NCI-H82 treated with DMSO at 0.1 percent for 48 hours (cell line): ENCODE data around the gene USP11.

Experiments used
- DNase-seq: peaks from one replicate; lab custom pipeline; 2025; ENCODE audit not compliant: unreplicated experiment; lab: John Stamatoyannopoulos, UW

USP11 gene

DNA sequence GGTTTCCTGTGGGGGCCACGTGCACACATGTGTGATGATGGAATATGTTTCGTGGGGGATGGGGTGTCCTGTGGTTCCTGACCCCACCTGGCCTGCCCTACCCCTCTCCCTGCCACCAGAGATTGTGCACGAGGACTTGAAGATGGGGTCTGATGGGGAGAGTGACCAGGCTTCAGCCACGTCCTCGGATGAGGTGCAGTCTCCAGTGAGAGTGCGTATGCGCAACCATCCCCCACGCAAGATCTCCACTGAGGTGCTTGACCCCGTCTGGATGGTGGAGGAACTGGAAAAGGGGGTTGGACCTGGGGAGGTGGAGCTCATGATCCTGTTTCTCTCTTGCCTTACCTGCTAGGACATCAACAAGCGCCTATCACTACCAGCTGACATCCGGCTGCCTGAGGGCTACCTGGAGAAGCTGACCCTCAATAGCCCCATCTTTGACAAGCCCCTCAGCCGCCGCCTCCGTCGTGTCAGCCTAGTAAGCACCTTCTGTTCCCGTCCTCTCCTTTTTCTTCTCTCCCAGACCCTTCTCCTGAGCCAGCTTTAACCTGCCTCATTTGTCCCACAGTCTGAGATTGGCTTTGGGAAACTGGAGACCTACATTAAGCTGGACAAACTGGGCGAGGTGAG is 8.4 kb upstream of the USP11 start:
- DNase-seq: no peak

DNA sequence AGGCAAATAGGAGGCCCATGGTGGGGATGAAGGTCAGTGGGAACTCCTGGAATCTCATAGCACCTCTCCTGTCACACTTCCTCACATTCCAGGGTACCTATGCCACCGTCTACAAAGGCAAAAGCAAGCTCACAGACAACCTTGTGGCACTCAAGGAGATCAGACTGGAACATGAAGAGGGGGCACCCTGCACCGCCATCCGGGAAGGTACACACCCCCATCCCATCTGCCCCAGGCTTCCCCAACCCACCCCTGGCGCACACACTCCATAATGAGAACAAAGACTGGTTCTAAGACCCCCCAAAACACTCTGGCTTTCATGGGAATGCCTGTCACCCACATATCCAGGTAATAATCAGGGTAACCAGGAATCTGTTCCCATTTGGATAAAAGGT is 7.9 kb upstream of the USP11 start:
- DNase-seq: no peak

DNA sequence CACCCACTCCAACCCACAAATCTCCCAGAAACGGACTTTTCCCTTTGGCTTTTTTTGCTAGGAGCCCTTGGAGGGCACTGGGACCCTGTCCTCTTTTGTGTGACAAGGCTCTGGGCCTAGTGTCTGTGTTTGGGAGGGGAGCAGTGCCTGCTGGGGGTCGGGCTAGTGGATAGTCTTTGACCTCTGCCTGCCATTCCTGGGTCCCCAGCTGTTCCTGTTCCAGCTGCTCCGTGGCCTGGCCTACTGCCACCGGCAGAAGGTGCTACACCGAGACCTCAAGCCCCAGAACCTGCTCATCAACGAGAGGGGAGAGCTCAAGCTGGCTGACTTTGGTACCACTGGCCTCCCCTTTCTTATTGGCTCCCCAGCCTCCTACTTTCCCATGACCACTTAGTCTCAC is 6.7 kb upstream of the USP11 start:
- DNase-seq: no peak

DNA sequence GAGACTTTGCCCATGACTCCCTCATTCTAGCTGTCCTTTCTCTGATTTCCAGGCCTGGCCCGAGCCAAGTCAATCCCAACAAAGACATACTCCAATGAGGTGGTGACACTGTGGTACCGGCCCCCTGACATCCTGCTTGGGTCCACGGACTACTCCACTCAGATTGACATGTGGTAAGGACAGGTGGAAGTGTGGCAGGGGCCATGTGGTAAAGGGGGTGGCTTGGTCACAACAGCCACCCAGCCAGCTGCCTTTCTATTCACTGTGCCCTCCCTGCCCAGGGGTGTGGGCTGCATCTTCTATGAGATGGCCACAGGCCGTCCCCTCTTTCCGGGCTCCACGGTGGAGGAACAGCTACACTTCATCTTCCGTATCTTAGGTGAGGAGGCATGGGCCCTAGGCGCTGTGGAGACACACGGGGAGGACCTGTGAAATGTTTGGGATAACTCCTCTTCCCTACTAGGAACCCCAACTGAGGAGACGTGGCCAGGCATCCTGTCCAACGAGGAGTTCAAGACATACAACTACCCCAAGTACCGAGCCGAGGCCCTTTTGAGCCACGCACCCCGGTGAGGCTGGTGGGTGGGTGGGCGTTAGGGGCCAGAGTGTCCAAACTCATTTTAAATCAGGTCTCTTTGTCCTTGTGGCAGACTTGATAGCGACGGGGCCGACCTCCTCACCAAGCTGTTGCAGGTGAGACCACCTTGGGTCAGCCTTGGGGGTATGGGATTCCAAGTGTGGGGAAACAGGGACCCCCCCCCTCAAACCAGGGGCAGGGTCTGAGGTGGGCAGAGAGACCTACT is 6.1 kb upstream of the USP11 start:
- no peak for DNase-seq

DNA sequence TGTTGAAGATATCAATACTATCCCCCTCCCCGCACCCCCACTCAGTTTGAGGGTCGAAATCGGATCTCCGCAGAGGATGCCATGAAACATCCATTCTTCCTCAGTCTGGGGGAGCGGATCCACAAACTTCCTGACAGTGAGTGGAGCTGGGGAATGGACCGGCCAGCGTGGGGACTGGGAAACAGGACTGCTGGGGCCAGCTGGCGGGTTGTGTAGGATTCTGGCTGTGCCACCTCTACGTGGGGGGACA is 5.5 kb upstream of the USP11 start:
- no peak for DNase-seq

DNA sequence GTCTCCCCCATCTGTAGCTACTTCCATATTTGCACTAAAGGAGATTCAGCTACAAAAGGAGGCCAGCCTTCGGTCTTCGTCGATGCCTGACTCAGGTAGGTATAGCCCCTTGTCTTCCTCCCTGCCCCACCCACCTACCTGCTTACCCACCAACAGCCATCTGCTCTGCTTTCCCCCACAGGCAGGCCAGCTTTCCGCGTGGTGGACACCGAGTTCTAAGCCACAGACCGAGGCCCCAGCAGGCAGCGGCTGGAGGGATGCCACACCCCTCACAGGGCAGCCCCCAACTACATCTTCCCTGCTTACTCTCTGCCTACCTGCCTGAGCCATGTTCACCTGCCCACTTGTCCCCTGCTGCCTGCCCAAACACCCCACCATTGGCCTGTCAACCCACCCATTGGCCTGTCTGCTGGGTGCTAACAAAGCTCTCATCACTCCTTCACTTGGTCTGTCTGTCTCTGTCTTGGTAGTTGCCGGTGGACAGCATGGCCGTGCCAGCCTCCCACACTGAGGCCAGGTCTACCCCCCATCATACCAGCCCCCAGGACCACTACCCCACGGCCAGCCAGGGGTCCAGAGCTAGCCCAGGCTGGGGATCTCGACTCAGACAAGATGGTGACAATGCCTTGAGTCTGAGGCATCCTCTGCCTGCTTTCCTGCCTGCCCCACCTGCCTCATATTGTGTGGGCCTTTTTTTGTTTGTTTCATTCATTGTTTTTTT is 4.1 kb upstream of the USP11 start:
- no peak for DNase-seq

DNA sequence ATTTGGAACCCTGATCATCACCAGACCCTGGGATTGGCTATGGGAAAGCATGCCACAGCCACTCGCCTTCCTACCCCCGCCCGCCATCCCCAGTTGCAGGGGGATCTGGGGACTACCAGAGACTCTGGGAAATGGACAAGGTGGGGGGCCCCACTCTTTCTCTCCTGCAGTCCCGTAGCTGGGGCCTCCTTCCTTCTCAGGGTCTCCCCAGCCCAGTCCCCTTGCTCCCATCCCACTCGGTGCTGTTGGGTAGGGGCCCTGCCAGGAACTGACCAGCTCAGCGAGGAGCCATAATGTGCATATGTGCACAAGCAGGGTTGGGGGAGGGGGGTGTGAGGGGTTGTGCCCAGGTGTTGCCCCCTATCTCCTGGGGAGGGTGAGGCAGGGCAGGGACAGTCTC is 3.4 kb upstream of the USP11 start:
- DNase-seq: no peak

DNA sequence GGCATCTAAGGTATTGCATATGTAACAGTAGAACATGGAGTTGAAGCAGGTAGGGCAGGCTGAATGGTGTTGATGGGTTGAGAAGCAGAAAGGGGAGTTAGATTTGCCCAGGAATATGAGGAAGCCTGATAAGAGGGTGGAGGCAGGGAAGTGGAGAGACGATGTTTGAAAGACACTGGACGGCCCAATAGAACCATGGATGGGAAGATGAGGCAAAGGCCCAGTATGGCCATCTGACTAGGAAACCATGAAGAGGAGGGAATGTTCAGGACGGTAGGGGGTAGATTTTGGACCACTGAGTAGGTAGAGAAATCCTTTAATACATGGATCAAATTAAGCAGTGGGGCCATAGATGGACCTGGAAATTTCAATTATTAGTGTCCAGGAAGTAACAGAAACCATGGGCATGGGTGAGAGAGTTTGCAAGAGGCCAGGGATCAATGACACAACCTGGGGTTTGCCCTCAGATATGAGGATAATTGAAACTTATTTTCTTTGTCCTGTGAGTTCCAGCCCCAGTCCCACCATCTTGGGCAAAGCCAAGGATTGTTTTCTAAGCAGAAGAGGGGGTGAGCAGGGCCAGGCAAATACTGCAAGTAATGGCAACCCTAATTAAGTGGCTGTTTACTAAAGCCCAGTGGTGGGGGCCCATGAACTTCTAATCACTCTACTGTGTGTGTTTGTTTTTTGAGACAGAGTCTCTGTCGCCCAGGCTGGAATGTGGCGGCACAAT is 2.5 kb upstream of the USP11 start:
- DNase-seq: no peak

DNA sequence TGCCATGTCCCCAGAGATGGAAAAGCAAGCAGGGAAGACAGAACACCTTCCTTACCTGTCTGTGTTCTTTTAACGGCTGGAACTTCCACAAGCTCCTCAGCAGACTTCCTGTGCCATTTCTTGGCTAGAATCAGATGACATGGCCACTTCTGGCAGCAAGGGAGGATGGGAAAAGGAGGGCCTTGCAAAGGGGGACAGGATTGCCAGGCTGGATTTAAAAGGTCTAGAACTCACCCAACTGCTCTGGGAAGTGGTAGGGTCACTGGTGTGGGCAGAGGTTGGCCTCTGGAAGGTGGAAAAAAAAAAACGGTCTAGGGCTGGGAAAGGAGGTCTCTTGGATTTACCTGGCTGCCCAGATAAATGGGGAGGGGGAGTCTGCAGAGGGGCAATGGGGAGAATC is 1.6 kb upstream of the USP11 start:
- no peak for DNase-seq

DNA sequence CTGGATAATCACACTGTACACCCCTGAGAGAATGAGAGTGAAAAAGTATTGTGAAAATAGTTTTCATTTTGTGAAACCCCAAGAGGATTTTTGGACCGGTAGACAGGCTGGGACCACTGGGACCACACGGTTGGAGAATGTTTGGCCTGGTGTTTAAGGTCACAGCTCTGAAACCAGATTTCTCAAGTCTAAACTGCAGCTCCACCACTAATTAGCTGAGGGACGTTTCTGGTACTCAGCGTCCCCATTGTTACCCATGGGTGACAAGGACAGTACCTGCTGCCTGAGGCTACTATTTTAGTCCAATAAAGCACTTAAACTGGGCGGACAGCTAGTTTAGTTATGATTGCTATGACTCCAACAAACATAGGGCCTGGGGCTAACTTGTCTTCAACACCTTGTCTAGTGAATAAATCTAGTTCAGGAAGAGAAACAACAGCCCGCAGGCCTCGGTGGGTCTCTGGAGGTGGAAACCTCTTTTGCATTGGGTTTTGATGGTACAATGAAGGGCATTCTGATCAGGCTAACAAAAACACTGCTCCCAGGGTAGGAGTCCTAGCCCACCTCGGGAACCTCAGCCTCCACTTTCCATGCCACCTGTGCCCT is 509 bp upstream of the USP11 start:
- no peak for DNase-seq

DNA sequence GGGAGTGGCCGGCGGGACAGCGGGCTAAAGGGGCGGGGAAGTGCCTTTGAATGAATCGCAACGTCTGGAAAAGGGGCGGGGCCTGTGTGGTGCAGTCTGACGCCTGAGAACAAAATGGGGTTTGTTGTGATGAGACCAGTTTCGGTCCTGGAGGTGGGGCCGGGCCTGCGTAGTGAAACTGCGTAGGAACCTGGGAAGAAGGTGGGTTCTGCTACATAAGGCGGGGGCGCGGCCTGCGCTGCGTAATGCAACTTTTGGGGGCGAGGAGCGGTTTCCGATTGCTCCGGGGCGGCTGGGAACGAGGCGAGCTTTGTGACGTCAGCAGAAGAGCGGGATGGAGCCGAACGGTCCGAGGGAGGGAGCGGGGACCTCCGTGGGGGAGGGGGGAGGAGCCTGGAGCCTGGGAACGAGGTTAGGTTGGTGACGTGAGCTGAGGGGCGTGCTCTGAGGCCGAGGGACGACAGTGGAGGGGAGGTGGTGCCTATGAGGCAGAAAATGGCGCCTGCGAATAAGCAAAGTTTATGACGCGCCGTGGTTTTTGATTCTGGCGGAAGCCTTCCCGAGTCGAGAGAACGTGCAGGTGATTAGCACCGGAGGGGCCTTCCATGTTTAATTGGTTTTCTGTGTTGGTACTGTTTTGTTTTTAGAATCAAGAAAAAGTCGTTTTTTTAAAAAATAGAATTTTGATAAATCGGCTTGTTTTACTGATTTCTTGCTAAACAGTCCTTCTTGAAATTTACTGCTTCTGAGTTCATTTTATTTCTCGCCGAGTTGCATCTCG is 714 bp downstream of the USP11 start:
- peak; percentile 92 for DNase-seq

DNA sequence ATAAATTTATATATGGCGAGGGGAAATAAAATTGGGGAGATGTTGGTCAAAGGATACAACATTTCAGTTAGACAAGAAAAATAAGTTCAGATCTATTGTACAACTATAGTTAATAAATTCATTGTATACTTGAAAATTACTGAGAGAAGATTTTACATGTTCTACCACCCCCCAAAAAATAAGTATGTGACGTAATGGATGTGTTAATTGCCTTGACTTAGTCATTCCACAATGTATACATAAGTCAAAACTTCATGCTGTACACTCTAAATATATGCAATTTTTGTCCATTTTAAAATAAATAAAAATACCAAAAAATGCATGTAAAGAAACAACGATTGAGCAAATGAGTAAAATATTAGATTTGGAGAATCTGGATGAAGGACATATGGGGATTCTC is 1.8 kb downstream of the USP11 start:
- no peak for DNase-seq

DNA sequence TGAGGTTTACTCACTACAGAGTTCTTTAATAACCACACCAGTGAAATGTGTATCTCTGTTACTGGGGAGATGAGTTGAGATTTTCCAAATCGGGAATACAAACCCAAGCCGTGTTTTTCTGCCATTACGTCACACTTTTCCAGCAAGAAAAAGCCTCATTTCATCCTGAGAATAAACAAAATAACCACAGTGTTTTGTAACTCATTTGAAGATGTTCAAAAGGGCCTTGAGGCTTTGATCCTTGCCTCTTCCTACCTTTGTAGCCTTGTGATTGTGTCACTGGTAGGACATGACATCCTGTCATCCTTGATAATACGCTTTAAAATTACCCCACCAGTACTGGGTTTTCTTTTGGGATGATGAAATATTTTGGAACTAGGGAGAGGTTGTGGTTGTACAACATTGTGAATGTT is 2.9 kb downstream of the USP11 start:
- DNase-seq: no peak

DNA sequence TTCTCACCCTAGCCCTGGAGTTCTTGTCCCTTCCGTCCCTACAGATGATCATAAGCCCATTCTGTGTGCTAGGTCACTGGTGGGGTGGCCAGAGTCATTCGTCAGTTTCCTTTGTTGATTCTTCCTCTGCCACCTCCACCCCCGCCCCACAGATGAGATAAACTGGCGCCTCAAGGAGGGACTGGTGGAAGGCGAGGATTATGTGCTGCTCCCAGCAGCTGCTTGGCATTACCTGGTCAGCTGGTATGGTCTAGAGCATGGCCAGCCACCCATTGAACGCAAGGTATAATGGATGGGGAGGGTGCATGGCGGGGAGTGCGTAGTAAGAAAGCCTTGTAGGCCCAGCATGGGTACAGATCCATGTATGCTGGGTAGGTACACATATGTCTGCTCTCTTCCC is 6.4 kb downstream of the USP11 start:
- DNase-seq: no peak

DNA sequence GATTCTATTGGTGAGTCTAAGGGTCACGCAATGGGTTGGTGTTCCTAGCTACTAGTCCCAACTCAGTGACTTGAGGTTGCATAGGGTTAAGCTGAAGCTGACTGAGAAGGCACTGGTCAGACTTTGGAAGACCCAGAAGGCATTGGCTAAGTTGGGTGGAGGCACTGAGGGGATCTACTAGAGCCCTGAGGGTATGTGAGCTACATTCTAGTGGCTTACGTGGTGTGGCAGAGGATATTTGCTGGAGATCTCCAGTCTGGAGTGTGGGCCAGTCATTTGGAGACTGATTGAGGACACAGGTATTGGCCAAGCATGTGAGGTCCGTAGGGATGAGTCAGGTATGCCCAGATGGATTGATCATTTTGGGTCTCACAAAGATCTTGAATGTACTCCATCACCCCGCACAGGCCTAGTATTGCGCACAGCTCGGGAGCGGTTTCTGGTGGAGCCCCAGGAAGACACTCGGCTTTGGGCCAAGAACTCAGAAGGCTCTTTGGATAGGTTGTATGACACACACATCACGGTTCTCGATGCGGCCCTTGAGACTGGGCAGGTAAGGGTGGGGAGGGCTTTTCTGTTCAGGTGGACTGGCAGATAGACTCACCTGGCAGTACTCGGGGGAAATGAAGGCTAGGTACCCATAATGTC is 7.2 kb downstream of the USP11 start:
- no peak for DNase-seq

DNA sequence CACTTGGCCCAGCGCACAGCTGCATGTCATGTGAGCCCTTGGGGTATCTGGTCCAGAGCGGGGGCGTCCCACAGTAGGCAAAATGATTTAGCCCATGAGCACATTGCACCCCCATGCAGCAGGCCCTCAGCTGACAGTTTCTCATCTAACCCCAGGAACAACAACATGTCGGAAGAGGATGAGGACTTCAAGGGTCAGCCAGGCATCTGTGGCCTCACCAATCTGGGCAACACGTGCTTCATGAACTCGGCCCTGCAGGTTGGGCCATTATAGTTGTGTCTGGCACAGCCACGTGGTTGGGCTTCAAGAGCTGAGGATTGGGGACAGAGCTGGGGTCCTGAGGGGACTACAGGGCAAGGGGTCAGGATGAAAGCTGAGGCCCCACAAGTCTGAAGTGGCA is 7.8 kb downstream of the USP11 start:
- DNase-seq: no peak

DNA sequence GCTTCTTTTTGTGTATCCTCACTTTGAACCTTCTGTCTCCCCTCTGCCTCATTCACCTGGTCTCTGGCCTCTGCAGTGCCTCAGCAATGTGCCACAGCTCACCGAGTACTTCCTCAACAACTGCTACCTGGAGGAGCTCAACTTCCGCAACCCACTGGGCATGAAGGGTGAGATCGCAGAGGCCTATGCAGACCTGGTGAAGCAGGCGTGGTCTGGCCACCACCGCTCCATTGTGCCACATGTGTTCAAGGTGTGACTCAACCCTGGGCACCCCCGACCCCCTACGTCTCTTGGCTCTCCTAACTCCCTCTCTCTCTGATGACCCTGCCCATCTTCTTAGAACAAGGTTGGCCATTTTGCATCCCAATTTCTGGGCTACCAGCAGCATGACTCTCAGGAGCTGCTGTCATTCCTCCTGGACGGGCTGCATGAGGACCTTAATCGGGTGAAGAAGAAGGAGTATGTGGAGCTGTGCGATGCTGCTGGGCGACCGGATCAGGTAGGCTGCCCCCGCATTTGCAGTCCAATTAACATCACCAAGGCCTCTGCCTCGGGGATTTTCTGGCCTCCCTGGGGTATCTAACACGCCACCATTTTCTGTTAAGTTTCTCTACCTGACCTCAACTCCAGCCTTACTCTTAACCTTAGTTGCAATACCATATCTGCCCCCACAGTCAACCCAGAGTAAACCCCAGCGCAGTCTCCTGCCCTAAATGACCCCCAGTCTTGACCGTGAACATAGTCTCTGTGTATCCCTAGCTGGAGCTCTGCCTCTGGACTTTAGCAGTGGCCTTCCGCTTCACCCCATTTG is 8.6 kb downstream of the USP11 start:
- no peak for DNase-seq

DNA sequence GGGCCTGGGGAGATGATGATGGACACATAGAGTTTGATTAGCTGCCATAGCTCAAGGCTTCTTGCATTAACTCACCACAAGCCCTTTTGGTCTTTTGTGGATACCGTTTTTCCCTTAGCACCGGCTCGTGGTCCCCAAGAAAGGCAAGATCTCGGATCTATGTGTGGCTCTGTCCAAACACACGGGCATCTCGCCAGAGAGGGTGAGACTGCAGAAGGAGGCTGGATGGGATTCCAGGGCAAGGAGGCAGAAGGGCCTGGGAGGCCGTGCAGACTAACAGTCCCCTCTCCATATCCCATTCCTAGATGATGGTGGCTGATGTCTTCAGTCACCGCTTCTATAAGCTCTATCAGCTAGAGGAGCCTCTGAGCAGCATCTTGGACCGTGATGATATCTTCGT is 9.5 kb downstream of the USP11 start:
- DNase-seq: no peak

DNA sequence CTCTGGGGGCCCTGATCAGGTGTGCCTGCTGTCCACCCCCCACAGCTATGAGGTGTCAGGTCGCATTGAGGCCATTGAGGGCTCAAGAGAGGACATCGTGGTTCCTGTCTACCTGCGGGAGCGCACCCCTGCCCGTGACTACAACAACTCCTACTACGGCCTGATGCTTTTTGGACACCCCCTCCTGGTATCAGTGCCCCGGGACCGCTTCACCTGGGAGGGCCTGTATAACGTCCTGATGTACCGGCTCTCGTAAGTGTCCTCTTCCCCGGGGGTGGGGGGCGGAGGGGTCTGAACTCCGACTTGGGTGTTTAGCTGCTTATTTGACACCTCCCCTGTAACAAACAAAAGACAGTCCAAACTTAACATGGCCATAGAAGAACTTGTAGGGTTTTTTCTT is 10.5 kb downstream of the USP11 start:
- no peak for DNase-seq
